GM19328 (cell line): Measurements from ENCODE around the gene DNAL4.
"Not testable (repeated sequence)": the region's sequence is repeated elsewhere in the genome, so short reads cannot be mapped to it uniquely, and the experiment has no call there.

ENCODE experiments used
- ATAC-seq: cut with Tn5 transposase; IDR thresholded peaks from one replicate; pipeline ENCODE4 v1.9.1; 2021; ENCODE audit warnings: mild to moderate bottlenecking, moderate library complexity; ENCODE audit not compliant: unreplicated experiment

DNAL4 gene

GRCh38 chr22:38828191-38828590, 34.2 kb upstream of the DNAL4 start:
- no peak for ATAC-seq

- no peak for ATAC-seq
These were observed 33.6 kb upstream of the DNAL4 start for GRCh38 chr22:38827510-38827909.

- ATAC-seq = no peak
These were observed 32.9 kb upstream of the DNAL4 start for GRCh38 chr22:38826801-38827200.

- no peak for ATAC-seq
These were observed 32.4 kb upstream of the DNAL4 start for GRCh38 chr22:38826386-38826785.

- no peak for ATAC-seq
These were observed 30.6 kb upstream of the DNAL4 start for GRCh38 chr22:38824585-38824984.

- ATAC-seq = no peak
These were observed 29.7 kb upstream of the DNAL4 start for GRCh38 chr22:38823637-38824036.

GRCh38 chr22:38823076-38823475, 29.1 kb upstream of the DNAL4 start:
- no peak for ATAC-seq

- no peak for ATAC-seq
These were observed 26.1 kb upstream of the DNAL4 start for GRCh38 chr22:38820020-38820419.

- ATAC-seq = no peak
These were observed 25.5 kb upstream of the DNAL4 start for GRCh38 chr22:38819387-38819940.

GRCh38 chr22:38817196-38817595, 23.3 kb upstream of the DNAL4 start:
- ATAC-seq = no peak

- ATAC-seq = no peak
These were observed 21.9 kb upstream of the DNAL4 start for GRCh38 chr22:38815842-38816241.

GRCh38 chr22:38811241-38811640, 17.3 kb upstream of the DNAL4 start:
- ATAC-seq = no peak

- not testable (repeated sequence) for ATAC-seq
These were observed 11.2 kb upstream of the DNAL4 start for GRCh38 chr22:38805041-38805593.

- no peak for ATAC-seq
These were observed 8.8 kb upstream of the DNAL4 start for GRCh38 chr22:38802671-38803121.

- ATAC-seq = no peak
These were observed 5.5 kb upstream of the DNAL4 start for GRCh38 chr22:38799265-38800002.

- no peak for ATAC-seq
These were observed 4.6 kb upstream of the DNAL4 start for GRCh38 chr22:38798496-38798895.

GRCh38 chr22:38796262-38796957, 2.5 kb upstream of the DNAL4 start:
- no peak for ATAC-seq

- no peak for ATAC-seq
These were observed 1.6 kb upstream of the DNAL4 start for GRCh38 chr22:38795569-38795968.

GRCh38 chr22:38793317-38793716, 626 bp downstream of the DNAL4 start:
- ATAC-seq = no peak

- ATAC-seq = no peak
These were observed 1.1 kb downstream of the DNAL4 start for GRCh38 chr22:38792833-38793232.

GRCh38 chr22:38789606-38790005, 4.3 kb downstream of the DNAL4 start:
- ATAC-seq = no peak

GRCh38 chr22:38788846-38789245, 5.1 kb downstream of the DNAL4 start:
- ATAC-seq = no peak
